Endothelial cell of umbilical vein (primary cell): ENCODE data around the gene RNF213. TPM values are rescaled to one million over a fixed set of nuclear protein-coding genes. Genes with fewer than 3 reads are reported as not detected.

Experiments used
- BruUV-seq: library from RNA; stranded (reverse); fragments of 400-500 nt; replicated peaks from 2 replicates; lab custom pipeline; 2021; lab: Mats Ljungman, UMichigan
- CTCF ChIA-PET: fragments of 300-600, 350-600 bp; sonication (Branson Sonifier 250); formaldehyde crosslinking; loops from one replicate; lab custom pipeline; 2021; ENCODE audit warnings: antibody characterized with exemption, inconsistent platforms; lab: Charles Lee
- POLR2A ChIA-PET: fragments of 300-600, 350-600 bp; sonication (Branson Sonifier 250); formaldehyde crosslinking; loops from one replicate; lab custom pipeline; 2021; ENCODE audit warnings: antibody characterized with exemption, inconsistent platforms; lab: Charles Lee
- DNase-seq: peaks from one replicate; pipeline ENCODE4 v3.0.0-alpha.2; 2011; ENCODE audit warnings: low read depth, low spot score
- FAIRE-seq: peaks from 2 replicates; lab custom pipeline; 2011; peaks lifted over from hg19 to GRCh38; lab: Jason Lieb, UNC
- H2AFZ ChIP-seq: 2 replicates; pipeline ENCODE4 v1.6.0; 2012; ENCODE audit warnings: low read depth, low read length, control low read depth, inconsistent platforms
- H3K27ac ChIP-seq: 2 replicates; pipeline ENCODE4 v1.5.1; 2011; ENCODE audit warnings: low read depth, mild to moderate bottlenecking, control low read depth, low read length, moderate library complexity; ENCODE audit not compliant: insufficient read depth
- H3K27me3 ChIP-seq, 2 experiments: 2 replicates each; pipeline versions ENCODE4 v1.6.0 to v1.6.1; 2011; ENCODE audit warnings: low read length in 2 of 2, mixed read lengths in 1 of 2; ENCODE audit not compliant: control insufficient read depth in 2 of 2, insufficient read depth in 2 of 2
- H3K36me3 ChIP-seq, 2 experiments: 2 replicates in 1 of 2; 3 replicates in 1 of 2; pipeline ENCODE4 v1.5.1; 2011; ENCODE audit warnings: low read length in 2 of 2, mild to moderate bottlenecking in 1 of 2, moderate library complexity in 1 of 2; ENCODE audit not compliant: control insufficient read depth in 2 of 2, insufficient read depth in 2 of 2; ENCODE audit errors: extremely low read depth in 1 of 2
- H3K4me1 ChIP-seq: 3 replicates; pipeline ENCODE4 v1.5.1; 2011; ENCODE audit warnings: mild to moderate bottlenecking, low read length; ENCODE audit not compliant: control insufficient read depth, insufficient read depth; ENCODE audit errors: extremely low read depth
- H3K4me2 ChIP-seq: 2 replicates; pipeline ENCODE4 v1.6.1; 2011; ENCODE audit warnings: low read length, control low read depth, mixed read lengths; ENCODE audit not compliant: insufficient read depth
- H3K4me3 ChIP-seq, 3 experiments: fragments of 200-600 bp in 1 of 3; sonication (generic), shearing (Covaris generic) in 1 of 3; replicated peaks in 1 of 3; 2 replicates each; pipeline ENCODE4 v1.5.1; 2011 to 2016; ENCODE audit warnings: control low read depth in 3 of 3, low read length in 3 of 3, mild to moderate bottlenecking in 2 of 3, inconsistent platforms in 1 of 3, low read depth in 1 of 3, moderate library complexity in 1 of 3; ENCODE audit not compliant: insufficient read depth in 1 of 3
- H3K79me2 ChIP-seq: 2 replicates; pipeline ENCODE4 v1.6.0; 2012; ENCODE audit warnings: low read length, inconsistent platforms; ENCODE audit not compliant: control insufficient read depth, insufficient read depth
- H3K9ac ChIP-seq: replicated peaks from 2 replicates; pipeline ENCODE3; 2011; ENCODE audit warnings: low read length, control low read depth; ENCODE audit not compliant: insufficient read depth; ENCODE audit errors: extremely low read depth
- H3K9me1 ChIP-seq: replicated peaks from 3 replicates; pipeline ENCODE4 v1.6.0; 2011; ENCODE audit warnings: mild to moderate bottlenecking, low read length; ENCODE audit not compliant: control insufficient read depth, insufficient read depth; ENCODE audit errors: extremely low read depth
- H3K9me3 ChIP-seq: replicated peaks from 2 replicates; pipeline ENCODE4 v1.5.1; 2012; ENCODE audit warnings: low read length, inconsistent platforms; ENCODE audit not compliant: control insufficient read depth, insufficient read depth
- H4K20me1 ChIP-seq: replicated peaks from 2 replicates; pipeline ENCODE3; 2011; ENCODE audit warnings: mild to moderate bottlenecking, low read length; ENCODE audit not compliant: control insufficient read depth, insufficient read depth; ENCODE audit errors: extremely low read depth
- EZH2 ChIP-seq: IDR thresholded peaks from 2 replicates; pipeline ENCODE4 v1.6.1; 2012; ENCODE audit warnings: borderline replicate concordance, low read depth, mild to moderate bottlenecking, moderate library complexity, low read length, inconsistent platforms; ENCODE audit not compliant: severe bottlenecking
- FOS ChIP-seq: IDR thresholded peaks from 2 replicates; pipeline ENCODE4 v1.6.1; 2011; ENCODE audit warnings: mild to moderate bottlenecking, low read length, moderate library complexity, borderline replicate concordance; ENCODE audit not compliant: insufficient read depth
- GATA2 ChIP-seq: IDR thresholded peaks from 2 replicates; pipeline ENCODE4 v1.7.0; 2011; ENCODE audit warnings: low read depth, mild to moderate bottlenecking, moderate library complexity, mixed read lengths, low read length; ENCODE audit not compliant: insufficient read length, insufficient read depth
- JUN ChIP-seq: IDR thresholded peaks from 2 replicates; pipeline ENCODE4 v1.6.1; 2011; ENCODE audit warnings: borderline replicate concordance, low read depth; ENCODE audit not compliant: insufficient read length, insufficient read depth
- MYC ChIP-seq: IDR thresholded peaks from one replicate; pipeline ENCODE4 v1.6.1; 2011; ENCODE audit warnings: mild to moderate bottlenecking, low read depth, low read length
- POLR2A ChIP-seq: IDR thresholded peaks from 2 replicates; pipeline ENCODE4 v1.6.1; 2012; ENCODE audit warnings: low read depth, mild to moderate bottlenecking, control low read depth, low read length
- POLR2AphosphoS5 ChIP-seq: IDR thresholded peaks from 2 replicates; pipeline ENCODE4 v1.6.1; 2012; ENCODE audit warnings: low read depth, mild to moderate bottlenecking, control low read depth, low read length, moderate library complexity; ENCODE audit not compliant: insufficient read depth
- dilution Hi-C: fragments of 300-500 bp; cut with MboI; formaldehyde crosslinking; loops from one replicate; pipeline ENCODE4 v1.15.0; 2019; ENCODE audit warnings: low sequenced_read_pairs; ENCODE audit not compliant: extremely low pct_ligation_motif_present
- intact Hi-C: fragments of 100-400 bp; cut with micrococcal nuclease; formaldehyde crosslinking; loops from one replicate; pipeline ENCODE4 v1.10.0; 2022
- polyA plus RNA-seq, 4 experiments: library from polyadenylated mRNA; depleted of rRNA in 3 of 4; stranded (reverse) in 3 of 4; unstranded in 1 of 4; fragments of >200 nt; gene quantifications; 2 replicates each; pipeline versions ENCODE4 v1.2.1 to v1.2.3, GENCODE V29; 2011 to 2012; ENCODE audit warnings: missing spikeins in 1 of 4
- total RNA-seq: library from RNA; stranded (reverse); gene quantifications from 2 replicates; pipeline ENCODE4 v1.2.3, GENCODE V29; 2021
- TF ChIP-seq, protein P1 (sequence below), 2 donors: IDR thresholded peaks; 1 replicate in 1 of 2; 2 replicates in 1 of 2; pipeline ENCODE4 v1.5.1; 2011; ENCODE audit warnings: low read length in 2 of 2, mild to moderate bottlenecking in 2 of 2, moderate library complexity in 2 of 2, control low read depth in 1 of 2, inconsistent platforms in 1 of 2, low read depth in 1 of 2; ENCODE audit not compliant: insufficient read depth in 1 of 2; ENCODE audit errors: extremely low read depth in 1 of 2
- TF ChIP-seq, protein P2 (sequence below): IDR thresholded peaks from 2 replicates; pipeline ENCODE4 v1.6.1; 2011; ENCODE audit not compliant: insufficient read depth, insufficient read length

The RNF213 gene
- total and polyA plus RNA-seq, 2 donors (not counting 3 experiments of a cell fraction or from before 2014, with no cell fraction given), result 36.5 to 116 TPM

DNA sequence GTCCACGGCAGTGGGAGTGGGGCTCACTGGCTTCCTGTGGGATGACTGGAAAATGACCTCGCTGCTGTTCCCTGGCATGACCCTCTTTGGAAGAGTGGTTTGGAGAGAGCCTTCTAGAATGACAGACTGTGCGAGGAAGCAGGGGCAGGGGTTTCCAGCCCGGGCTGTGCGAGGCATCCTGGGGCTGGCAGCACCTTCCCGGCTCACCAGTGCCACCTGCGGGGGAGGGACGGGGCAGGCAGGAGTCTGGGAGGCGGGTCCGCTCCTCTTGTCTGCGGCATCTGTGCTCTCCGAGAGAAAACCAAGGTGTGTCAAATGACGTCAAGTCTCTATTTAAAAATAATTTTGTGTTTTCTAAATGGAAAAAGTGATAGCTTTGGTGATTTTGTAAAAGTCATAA is 7.8 kb upstream of the RNF213 start:
- Histone ChIP-seq H3K4me2 (no peak overlapping the region), H3K4me1 (peaks cover 19% of the 10 kb centered on the region), H4K20me1 (no peaks in the 10 kb centered on the region), H2AFZ (no peak overlapping the region), H3K9me3 (no peaks in the 10 kb centered on the region), H3K27me3 (no peaks in the 10 kb centered on the region), H3K4me3 (no peak overlapping the region), H3K9ac (no peak overlapping the region), H3K36me3 (peaks cover 0 to 2% of the 10 kb centered on the region in 2 experiments), H3K27ac (no peak overlapping the region), H3K9me1 (no peaks in the 10 kb centered on the region), H3K79me2 (no peaks in the 10 kb centered on the region)
- BruUV-seq, result no TSS peak
- CTCF ChIA-PET, result interaction anchor here (1.0 kb wide), 1 partner anchor 57 kb away, joined by 7 read pairs; no protein-coding TSS in a partner anchor
- intact Hi-C loops (no loop called here), dilution Hi-C loops (no loop called here)
- DNase-seq (no peak), FAIRE-seq (no peak)
- TF ChIP-seq POLR2A, result no peak
- TF ChIP-seq, protein P1, sequence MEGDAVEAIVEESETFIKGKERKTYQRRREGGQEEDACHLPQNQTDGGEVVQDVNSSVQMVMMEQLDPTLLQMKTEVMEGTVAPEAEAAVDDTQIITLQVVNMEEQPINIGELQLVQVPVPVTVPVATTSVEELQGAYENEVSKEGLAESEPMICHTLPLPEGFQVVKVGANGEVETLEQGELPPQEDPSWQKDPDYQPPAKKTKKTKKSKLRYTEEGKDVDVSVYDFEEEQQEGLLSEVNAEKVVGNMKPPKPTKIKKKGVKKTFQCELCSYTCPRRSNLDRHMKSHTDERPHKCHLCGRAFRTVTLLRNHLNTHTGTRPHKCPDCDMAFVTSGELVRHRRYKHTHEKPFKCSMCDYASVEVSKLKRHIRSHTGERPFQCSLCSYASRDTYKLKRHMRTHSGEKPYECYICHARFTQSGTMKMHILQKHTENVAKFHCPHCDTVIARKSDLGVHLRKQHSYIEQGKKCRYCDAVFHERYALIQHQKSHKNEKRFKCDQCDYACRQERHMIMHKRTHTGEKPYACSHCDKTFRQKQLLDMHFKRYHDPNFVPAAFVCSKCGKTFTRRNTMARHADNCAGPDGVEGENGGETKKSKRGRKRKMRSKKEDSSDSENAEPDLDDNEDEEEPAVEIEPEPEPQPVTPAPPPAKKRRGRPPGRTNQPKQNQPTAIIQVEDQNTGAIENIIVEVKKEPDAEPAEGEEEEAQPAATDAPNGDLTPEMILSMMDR (IDR thresholded peaks at IDR 0.05; ENCODE audit: extremely low read depth in 1 of 2, insufficient read depth in 1 of 2, low read depth in 1 of 2, low read length in 2 of 2), result peak in 1 of 2 donors; percentile 20
- POLR2A ChIA-PET, result no interaction called here

DNA sequence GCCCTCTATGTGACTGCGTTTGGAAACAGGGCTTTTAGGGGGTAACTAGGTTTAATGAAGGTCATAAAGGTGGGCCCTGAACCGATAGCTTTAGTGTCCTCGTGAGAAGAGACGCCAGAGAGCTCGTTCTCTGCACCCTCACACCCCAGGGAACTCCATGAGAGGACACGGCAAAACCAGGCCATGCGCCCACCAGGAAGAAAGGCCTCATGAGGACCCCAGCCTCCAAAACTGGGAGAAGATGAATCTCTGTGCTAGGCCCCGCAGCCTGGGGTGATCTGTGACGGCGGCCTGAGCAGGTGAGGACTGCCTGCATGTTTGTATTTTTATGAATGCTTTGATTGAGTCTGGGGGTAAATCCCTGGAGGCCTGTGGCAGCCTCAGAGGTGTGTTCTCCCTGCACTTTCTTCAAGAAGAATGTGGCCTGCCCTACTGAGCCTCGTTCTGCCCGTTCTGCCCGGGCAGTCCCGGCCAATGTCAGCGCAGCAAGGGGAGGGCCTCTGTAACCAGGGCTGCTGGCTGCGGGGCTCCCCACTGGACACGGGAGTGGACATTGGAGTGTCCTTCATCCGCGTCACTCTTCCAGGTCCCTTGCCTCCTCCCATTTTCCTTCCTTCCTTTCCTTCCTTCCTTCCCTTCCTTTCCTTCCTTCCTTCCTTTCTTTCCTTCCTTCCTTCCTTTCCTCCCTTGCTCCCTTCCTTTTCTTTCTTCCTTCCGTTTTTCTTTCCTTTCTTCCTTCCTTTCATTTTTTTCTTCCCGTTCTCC is 6.8 kb upstream of the RNF213 start:
- H3K4me3 ChIP-seq, result no peak overlapping the region
- no peaks in the 10 kb centered on the region for H3K9me1 ChIP-seq
- H3K4me1 ChIP-seq, result peaks cover 19% of the 10 kb centered on the region
- no peaks in the 10 kb centered on the region for H4K20me1 ChIP-seq
- FAIRE-seq (peak; percentile 15), DNase-seq (no peak)
- no peak overlapping the region for H3K4me2 ChIP-seq
- intact Hi-C loops, result no loop called here
- H2AFZ ChIP-seq, result no peak overlapping the region
- peak overlapping the region; percentile 28 for H3K9ac ChIP-seq
- no peaks in the 10 kb centered on the region for H3K9me3 ChIP-seq
- H3K36me3 ChIP-seq, result peaks cover 0 to 2% of the 10 kb centered on the region in 2 experiments
- no TSS peak for BruUV-seq
- dilution Hi-C loops, result no loop called here
- H3K27ac ChIP-seq, result peak overlapping the region; percentile 93
- no peaks in the 10 kb centered on the region for H3K27me3 ChIP-seq
- CTCF ChIA-PET, result no interaction called here
- H3K79me2 ChIP-seq, result no peaks in the 10 kb centered on the region
- POLR2A ChIA-PET, result no interaction called here
- TF ChIP-seq, protein P2, sequence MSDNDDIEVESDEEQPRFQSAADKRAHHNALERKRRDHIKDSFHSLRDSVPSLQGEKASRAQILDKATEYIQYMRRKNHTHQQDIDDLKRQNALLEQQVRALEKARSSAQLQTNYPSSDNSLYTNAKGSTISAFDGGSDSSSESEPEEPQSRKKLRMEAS, result no peak
- TF ChIP-seq POLR2A, result no peak
- TF ChIP-seq FOS, result no peak
- TF ChIP-seq JUN, result no peak
- no peak for TF ChIP-seq EZH2
- no peak for TF ChIP-seq GATA2
- no peak for TF ChIP-seq POLR2AphosphoS5
- no peak for TF ChIP-seq MYC
- TF ChIP-seq, protein P1 (IDR thresholded peaks at IDR 0.05; ENCODE audit: extremely low read depth in 1 of 2, insufficient read depth in 1 of 2, low read depth in 1 of 2, low read length in 2 of 2), result no peak
